IMR-90 (cell line): ENCODE results near the gene NMBR. TPM values are rescaled to one million over a fixed set of nuclear protein-coding genes. Genes with fewer than 3 reads are reported as not detected.

Experiments used
- ATAC-seq: fragments of 200-7000 bp; cut with Tn5 transposase; 2 replicates; pipeline ENCODE4 v1.9.1; 2020; ENCODE audit warnings: low read depth, mild to moderate bottlenecking, moderate library complexity
- BruUV-seq: library from RNA; stranded (reverse); fragments of 400-500 nt; replicated peaks from 2 replicates; lab custom pipeline; 2021; lab: Mats Ljungman, UMichigan
- CTCF ChIA-PET: fragments of 300-600 bp; formaldehyde crosslinking; extraction: SDS; loops from one replicate; lab custom pipeline; 2021; ENCODE audit warnings: antibody characterized with exemption; lab: Yijun Ruan, JAX
- POLR2A ChIA-PET: fragments of 300-600 bp; sonication (Branson Sonifier 250); formaldehyde crosslinking; loops from one replicate; lab custom pipeline; 2022; ENCODE audit warnings: antibody characterized with exemption; ENCODE audit not compliant: unreplicated experiment; lab: Charles Lee
- DNase-seq: peaks from one replicate; pipeline ENCODE4 v3.0.0; 2013
- H2AFZ ChIP-seq: replicated peaks from 2 replicates; pipeline ENCODE3; 2013; ENCODE audit warnings: low read length, mild to moderate bottlenecking; ENCODE audit not compliant: poor library complexity
- H2AK5ac ChIP-seq: 2 replicates; pipeline ENCODE4 v1.6.1; 2013; ENCODE audit warnings: low read depth, low read length, inconsistent platforms
- H2AK9ac ChIP-seq: replicated peaks from 2 replicates; pipeline ENCODE3; 2013; ENCODE audit warnings: mild to moderate bottlenecking, low read depth, low read length, moderate library complexity; ENCODE audit not compliant: poor library complexity
- H2BK120ac ChIP-seq: 2 replicates; pipeline ENCODE4 v1.6.1; 2013; ENCODE audit warnings: low read depth, low read length, inconsistent platforms
- H2BK15ac ChIP-seq: 3 replicates; pipeline ENCODE4 v1.6.1; 2013; ENCODE audit warnings: low read depth, low read length, inconsistent platforms
- H2BK20ac ChIP-seq: 2 replicates; pipeline ENCODE4 v1.6.1; 2013; ENCODE audit warnings: low read depth, mild to moderate bottlenecking, inconsistent platforms, low read length, moderate library complexity
- H2BK5ac ChIP-seq: 2 replicates; pipeline ENCODE4 v1.6.1; 2013; ENCODE audit warnings: mild to moderate bottlenecking, low read depth, low read length, inconsistent platforms; ENCODE audit not compliant: poor library complexity, severe bottlenecking
- H3K14ac ChIP-seq: replicated peaks from 2 replicates; pipeline ENCODE4 v1.6.1; 2013; ENCODE audit warnings: low read depth, low read length, inconsistent platforms
- H3K18ac ChIP-seq: 2 replicates; pipeline ENCODE4 v1.6.1; 2013; ENCODE audit warnings: low read depth, low read length, control low read depth
- H3K23ac ChIP-seq: 2 replicates; pipeline ENCODE4 v1.6.1; 2013; ENCODE audit warnings: low read depth, low read length, inconsistent platforms
- H3K27ac ChIP-seq: 2 replicates; pipeline ENCODE4 v1.5.1; 2013; ENCODE audit warnings: mild to moderate bottlenecking, control low read depth, low read length; ENCODE audit not compliant: insufficient read depth
- H3K27me3 ChIP-seq: 2 replicates; pipeline ENCODE4 v1.6.1; 2013; ENCODE audit warnings: low read length; ENCODE audit not compliant: control insufficient read depth, insufficient read depth
- H3K36me3 ChIP-seq: 2 replicates; pipeline ENCODE4 v1.6.1; 2013; ENCODE audit warnings: low read length, mixed read lengths; ENCODE audit not compliant: control insufficient read depth, insufficient read depth
- H3K4ac ChIP-seq: 2 replicates; pipeline ENCODE4 v1.6.1; 2013; ENCODE audit warnings: low read depth, low read length, inconsistent platforms
- H3K4me1 ChIP-seq: 2 replicates; pipeline ENCODE4 v1.6.1; 2013; ENCODE audit warnings: low read length, mixed read lengths; ENCODE audit not compliant: control insufficient read depth, insufficient read depth
- H3K4me2 ChIP-seq: 2 replicates; pipeline ENCODE4 v1.6.1; 2013; ENCODE audit warnings: low read depth, mild to moderate bottlenecking, control low read depth, low read length, moderate library complexity
- H3K4me3 ChIP-seq: 2 replicates; pipeline ENCODE4 v1.5.1; 2013; ENCODE audit warnings: low read depth, mild to moderate bottlenecking, control low read depth, low read length, moderate library complexity; ENCODE audit not compliant: insufficient read depth
- H3K56ac ChIP-seq: 2 replicates; pipeline ENCODE4 v1.6.1; 2013; ENCODE audit warnings: low read length, inconsistent platforms; ENCODE audit not compliant: insufficient read depth; ENCODE audit errors: extremely low read depth
- H3K79me1 ChIP-seq, 2 experiments: 2 replicates each; pipeline ENCODE4 v1.6.1; 2013; ENCODE audit warnings: low read length in 2 of 2, inconsistent platforms in 1 of 2, low read depth in 1 of 2
- H3K9ac ChIP-seq: 2 replicates; pipeline ENCODE4 v1.6.1; 2013; ENCODE audit warnings: low read depth, low read length, control low read depth
- H3K9me1 ChIP-seq: 2 replicates; pipeline ENCODE4 v1.6.1; 2013; ENCODE audit warnings: low read length, inconsistent platforms; ENCODE audit not compliant: insufficient read depth
- H3K9me3 ChIP-seq: 2 replicates; pipeline ENCODE4 v1.6.1; 2013; ENCODE audit warnings: low read length; ENCODE audit not compliant: control insufficient read depth, insufficient read depth
- H4K20me1 ChIP-seq: 2 replicates; pipeline ENCODE4 v1.6.1; 2013; ENCODE audit warnings: low read length, inconsistent platforms; ENCODE audit not compliant: insufficient read depth
- H4K5ac ChIP-seq: 2 replicates; pipeline ENCODE4 v1.6.1; 2013; ENCODE audit warnings: mild to moderate bottlenecking, low read depth, low read length, control low read depth
- H4K8ac ChIP-seq, 2 experiments: 2 replicates each; pipeline ENCODE4 v1.6.1; 2013; ENCODE audit warnings: low read depth in 2 of 2, low read length in 2 of 2, control low read depth in 1 of 2, inconsistent platforms in 1 of 2
- H4K91ac ChIP-seq: 2 replicates; pipeline ENCODE4 v1.6.1; 2013; ENCODE audit warnings: low read depth, low read length, inconsistent platforms; ENCODE audit not compliant: insufficient read depth
- CEBPB ChIP-seq: IDR thresholded peaks from 2 replicates; pipeline ENCODE4 v1.6.1; 2012; ENCODE audit warnings: low read depth, low read length, improper control_type of control experiment
- CTCF ChIP-seq: conservative IDR thresholded peaks from 2 replicates; pipeline ENCODE4 v1.5.1; 2012; ENCODE audit warnings: mild to moderate bottlenecking, low read depth, low read length, improper control_type of control experiment
- FOS ChIP-seq: fragments of 150-350 bp; IDR thresholded peaks from 2 replicates; pipeline ENCODE4 v1.6.1; 2016; ENCODE audit warnings: low read depth, low read length
- MAFK ChIP-seq: IDR thresholded peaks from 2 replicates; pipeline ENCODE4 v1.6.1; 2012; ENCODE audit warnings: low read depth, low read length, improper control_type of control experiment
- MAZ ChIP-seq: IDR thresholded peaks from 2 replicates; pipeline ENCODE4 v1.6.1; 2012; ENCODE audit warnings: low read depth, mild to moderate bottlenecking, low read length, improper control_type of control experiment, moderate library complexity, borderline replicate concordance
- NFE2L2 ChIP-seq: fragments of 150-350 bp; IDR thresholded peaks from 2 replicates; pipeline ENCODE4 v1.6.1; 2016; ENCODE audit warnings: low read depth, mild to moderate bottlenecking, low read length
- POLR2A ChIP-seq: IDR thresholded peaks from 2 replicates; pipeline ENCODE4 v1.6.1; 2012; ENCODE audit warnings: mild to moderate bottlenecking, low read depth, low read length
- RCOR1 ChIP-seq: IDR thresholded peaks from 2 replicates; pipeline ENCODE4 v1.6.1; 2012; ENCODE audit warnings: mild to moderate bottlenecking, low read length, improper control_type of control experiment; ENCODE audit not compliant: insufficient replicate concordance
- RFX5 ChIP-seq: IDR thresholded peaks from 2 replicates; pipeline ENCODE4 v1.8.0; 2012; ENCODE audit warnings: low read depth, mild to moderate bottlenecking, low read length, moderate library complexity
- SMC3 ChIP-seq: fragments of 150-350 bp; IDR thresholded peaks from 2 replicates; pipeline ENCODE4 v1.6.1; 2016; ENCODE audit warnings: low read depth, mild to moderate bottlenecking, antibody characterized with exemption, low read length, moderate library complexity
- USF2 ChIP-seq: fragments of 150-350 bp; IDR thresholded peaks from 2 replicates; pipeline ENCODE4 v1.6.1; 2017; ENCODE audit warnings: mild to moderate bottlenecking, antibody characterized with exemption, low read length, low read depth
- WGBS, 2 experiments: methylation state at CpG; one replicate each; pipeline versions ENCODE4 v1.1.5 to v1.1.7; 2013; ENCODE audit warnings: missing lambda C conversion rate in 2 of 2; ENCODE audit not compliant: insufficient read length in 1 of 2; ENCODE audit errors: extremely low coverage in 2 of 2; 5-methylcytosine and 5-hydroxymethylcytosine counted together
- dilution Hi-C: fragments of 300-500 bp; cut with HindIII; formaldehyde crosslinking; loops from one replicate; pipeline ENCODE4 v1.14.3; 2018; ENCODE audit warnings: low sequenced_read_pairs; ENCODE audit not compliant: unreplicated experiment
- in situ Hi-C: fragments of 300-500 bp; cut with MboI; formaldehyde crosslinking; loops from 3 replicates; pipeline ENCODE4 v1.14.3; 2019; ENCODE audit warnings: low sequenced_read_pairs, inconsistent platforms, mixed read lengths
- intact Hi-C: fragments of 100-400 bp; cut with micrococcal nuclease; formaldehyde crosslinking; loops from 2 replicates; pipeline ENCODE4 v1.10.0; 2022
- polyA plus RNA-seq, 3 experiments: library from polyadenylated mRNA; depleted of rRNA; stranded (reverse); fragments of >200 nt; gene quantifications; 2 replicates each; pipeline ENCODE4 v1.2.3, GENCODE V29; 2012; ENCODE audit warnings: low replicate concordance in 1 of 3
- total RNA-seq: library from RNA; depleted of rRNA; stranded (reverse); fragments of >200 nt; gene quantifications from 2 replicates; pipeline ENCODE4 v1.2.3, GENCODE V29; 2012

NMBR gene
- total and polyA plus RNA-seq, 2 of the 4 experiments (the other 2 are of a cell fraction): not detected

GRCh38 chr6:142055219-142055618, 91.7 kb downstream of the NMBR start:
- dilution Hi-C loops: no loop called here
- ATAC-seq (no peak), DNase-seq (no peak)
- no peaks in the 10 kb centered on the region; the same call in 1 of the 2 replicates for H3K9me3 ChIP-seq
- no peak overlapping the region for H3K23ac ChIP-seq
- H3K4me2 ChIP-seq: no peak overlapping the region
- no peak overlapping the region for H3K18ac ChIP-seq
- no peaks in the 10 kb centered on the region for H4K20me1 ChIP-seq
- H3K9ac ChIP-seq: no peak overlapping the region
- no peak overlapping the region for H2AK5ac ChIP-seq
- no peaks in the 10 kb centered on the region for H3K79me1 ChIP-seq
- WGBS, 2 experiments: no CpG with 5 or more reads among the region's 3 CpGs
- H3K14ac ChIP-seq: no peak overlapping the region
- no TSS peak for BruUV-seq
- no peak overlapping the region for H3K56ac ChIP-seq
- H2BK20ac ChIP-seq: no peak overlapping the region
- no peak overlapping the region for H3K4ac ChIP-seq
- intact Hi-C loops: no loop called here
- no peaks in the 10 kb centered on the region for H3K36me3 ChIP-seq
- TF ChIP-seq POLR2A: no peak
- no peak for TF ChIP-seq SMC3
- TF ChIP-seq CTCF: no peak
- no peak for TF ChIP-seq NFE2L2
- TF ChIP-seq RCOR1: no peak
- TF ChIP-seq RFX5: no peak
- TF ChIP-seq CEBPB: no peak
- TF ChIP-seq FOS: no peak
- TF ChIP-seq MAZ: no peak
- TF ChIP-seq MAFK: no peak
- no peak for TF ChIP-seq USF2
- no peak overlapping the region for H4K8ac ChIP-seq
- H3K27me3 ChIP-seq: no peaks in the 10 kb centered on the region; the same call in 1 of the 2 replicates
- POLR2A ChIA-PET: no interaction called here
- no peak overlapping the region for H3K4me3 ChIP-seq
- no peak overlapping the region for H4K91ac ChIP-seq
- no peaks in the 10 kb centered on the region for H3K4me1 ChIP-seq
- H2BK120ac ChIP-seq: no peak overlapping the region
- H2AFZ ChIP-seq: no peak overlapping the region
- H3K27ac ChIP-seq: no peak overlapping the region
- H4K5ac ChIP-seq: no peak overlapping the region
- no peak overlapping the region for H2BK15ac ChIP-seq
- no peak overlapping the region for H2AK9ac ChIP-seq
- in situ Hi-C loops: no loop called here
- H2BK5ac ChIP-seq: no peak overlapping the region
- no peaks in the 10 kb centered on the region for H3K9me1 ChIP-seq
- CTCF ChIA-PET: no interaction called here
